A673 (cell line): ENCODE results near the gene SEC23B.

Experiments
- CTCF ChIP-seq: fragments of 300-800, 200-600 bp; sonication (generic); conservative IDR thresholded peaks from 2 replicates; pipeline ENCODE4 v1.5.1; 2017; ENCODE audit warnings: low read depth, mild to moderate bottlenecking, antibody characterized with exemption, low read length, moderate library complexity, mixed read lengths
- EZH2 ChIP-seq: fragments of 200-600 bp; sonication (generic); IDR thresholded peaks from 2 replicates; pipeline ENCODE4 v1.6.1; 2017; ENCODE audit warnings: borderline replicate concordance, low read depth, mild to moderate bottlenecking, mixed read lengths, antibody characterized with exemption, low read length; ENCODE audit not compliant: poor library complexity, severe bottlenecking

DNA sequence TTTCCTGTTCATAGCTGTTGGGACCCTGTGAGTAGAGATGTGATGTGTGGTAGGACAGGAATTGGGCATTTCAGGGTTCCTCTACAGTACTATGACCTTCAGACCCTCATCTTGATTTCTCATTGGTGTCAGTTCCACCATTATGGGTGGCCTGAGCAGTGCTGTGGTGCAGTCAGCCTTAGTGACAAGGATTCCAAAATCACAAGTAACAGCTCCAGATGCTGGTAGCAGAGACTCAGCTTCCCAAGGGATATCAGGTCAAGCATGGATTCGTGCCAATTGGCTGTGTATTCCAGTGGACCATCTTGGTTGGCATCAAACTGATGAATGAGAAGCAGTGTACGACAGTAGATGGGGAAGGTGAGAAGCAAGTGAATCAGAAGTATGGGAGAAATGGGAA lies 63.3 kb downstream of the SEC23B start:
- TF ChIP-seq CTCF (no peak), EZH2 (no peak)
